ENCODE results near the gene TSHZ2. TPM values are rescaled to one million over a fixed set of nuclear protein-coding genes. Genes with fewer than 3 reads are reported as not detected.
"Not testable (repeated sequence)": the region's sequence is repeated elsewhere in the genome, so short reads cannot be mapped to it uniquely, and the experiment has no call there.

Gene TSHZ2
- total and polyA plus RNA-seq, 2 donors (not counting 1 experiment from before 2014, with no cell fraction given): 1.00 to 5.7 TPM

- DNase-seq (no peak), ATAC-seq (ENCODE audit: low read depth) (no peak)
- H3K4me3 ChIP-seq (ENCODE audit: control extremely low read depth in 1 of 5, extremely low read depth in 1 of 5, insufficient read depth in 1 of 5, low read depth in 2 of 5, low read length in 4 of 5): no peak overlapping the region
- H2AFZ ChIP-seq (ENCODE audit: insufficient read depth, low read depth, low read length, poor library complexity, severe bottlenecking): no peak overlapping the region
- H3K9ac ChIP-seq (ENCODE audit: low read length): no peak overlapping the region
- no CpG with 5 or more reads among the region's 4 CpGs for whole genome bisulfite sequencing (ENCODE audit: insufficient coverage)
- no peak overlapping the region for H3K27ac Mint-ChIP-seq
- no peaks in the 10 kb centered on the region for H4K20me1 ChIP-seq (ENCODE audit: control insufficient read depth, insufficient read depth, low read length, poor library complexity, severe bottlenecking)
- H3K36me3 ChIP-seq (replicated peaks in 1 of 2; ENCODE audit: control extremely low read depth in 1 of 2, control insufficient read depth in 1 of 2, extremely low read depth in 1 of 2, insufficient read depth in 2 of 2, low read length in 1 of 2): no peaks in the 10 kb centered on the region
- H3K9me3 ChIP-seq (ENCODE audit: control extremely low read depth in 1 of 3, control insufficient read depth in 2 of 3, insufficient read depth in 1 of 3, low read length in 2 of 3): no peaks in the 10 kb centered on the region
- no peaks in the 10 kb centered on the region for H3K27me3 Mint-ChIP-seq
- no peaks in the 10 kb centered on the region for H3K27me3 ChIP-seq (replicated peaks in 1 of 4; ENCODE audit: control extremely low read depth in 1 of 4, control insufficient read depth in 3 of 4, insufficient read depth in 4 of 4, low read length in 3 of 4)
- ChIA-PET POLR2A (no interaction called here), CTCF (no interaction called here)
- peaks cover 18% of the 10 kb centered on the region for H3K4me1 Mint-ChIP-seq
- intact Hi-C loops (cut with micrococcal nuclease): no loop called here
- no peak overlapping the region for H3K4me3 Mint-ChIP-seq
- peaks cover 10 to 14% of the 10 kb centered on the region in 2 donors for H3K4me1 ChIP-seq (ENCODE audit: control insufficient read depth in 2 of 2, insufficient read depth in 2 of 2, low read length in 2 of 2)
- no peaks in the 10 kb centered on the region for H3K9me3 Mint-ChIP-seq (ENCODE audit: insufficient read depth)
- no peaks in the 10 kb centered on the region for H3K79me2 ChIP-seq (ENCODE audit: control insufficient read depth, insufficient read depth, low read length)
- H3K4me2 ChIP-seq (replicated peaks; ENCODE audit: low read depth, low read length, poor library complexity, severe bottlenecking): no peak overlapping the region
- TF ChIP-seq CTCF (IDR thresholded peaks at IDR 0.05): no peak
- TF ChIP-seq EZH2 (IDR thresholded peaks at IDR 0.05; ENCODE audit: borderline replicate concordance, insufficient read depth, low read depth, low read length, poor library complexity, severe bottlenecking): no peak
- H3K27ac ChIP-seq (ENCODE audit: low read length in 2 of 2): no peak overlapping the region
These were observed 563.7 kb downstream of the TSHZ2 start for GRCh38 chr20:53535878-53536277.

- H3K27me3 Mint-ChIP-seq; H3K9me3 ChIP-seq (ENCODE audit: control extremely low read depth in 1 of 3, control insufficient read depth in 2 of 3, insufficient read depth in 1 of 3, low read length in 2 of 3); H3K36me3 ChIP-seq (replicated peaks in 1 of 2; ENCODE audit: control extremely low read depth in 1 of 2, control insufficient read depth in 1 of 2, extremely low read depth in 1 of 2, insufficient read depth in 2 of 2, low read length in 1 of 2); H4K20me1 ChIP-seq (ENCODE audit: control insufficient read depth, insufficient read depth, low read length, poor library complexity, severe bottlenecking); H3K79me2 ChIP-seq (ENCODE audit: control insufficient read depth, insufficient read depth, low read length); H3K9me3 Mint-ChIP-seq (ENCODE audit: insufficient read depth); H3K4me3 Mint-ChIP-seq; POLR2A ChIA-PET; H2AFZ ChIP-seq (ENCODE audit: insufficient read depth, low read depth, low read length, poor library complexity, severe bottlenecking); H3K27ac ChIP-seq (ENCODE audit: low read length in 2 of 2); H3K27me3 ChIP-seq (replicated peaks in 1 of 4; ENCODE audit: control extremely low read depth in 1 of 4, control insufficient read depth in 3 of 4, insufficient read depth in 4 of 4, low read length in 3 of 4); H3K4me2 ChIP-seq (replicated peaks; ENCODE audit: low read depth, low read length, poor library complexity, severe bottlenecking); intact Hi-C loops (cut with micrococcal nuclease); ATAC-seq (ENCODE audit: low read depth); CTCF ChIA-PET; H3K9ac ChIP-seq (ENCODE audit: low read length); H3K4me3 ChIP-seq (ENCODE audit: control extremely low read depth in 1 of 5, extremely low read depth in 1 of 5, insufficient read depth in 1 of 5, low read depth in 2 of 5, low read length in 4 of 5); DNase-seq; H3K27ac Mint-ChIP-seq: not testable (repeated sequence)
- peaks cover 10 to 14% of the 10 kb centered on the region in 2 donors for H3K4me1 ChIP-seq (ENCODE audit: control insufficient read depth in 2 of 2, insufficient read depth in 2 of 2, low read length in 2 of 2)
- peaks cover 18% of the 10 kb centered on the region for H3K4me1 Mint-ChIP-seq
- whole genome bisulfite sequencing (ENCODE audit: insufficient coverage): no CpG with 5 or more reads among the region's 3 CpGs
These were observed 564.2 kb downstream of the TSHZ2 start for GRCh38 chr20:53536382-53536781.
